Fibroblast of mammary gland (primary cell): Measurements from ENCODE around the gene JADE2.

ENCODE experiments used
- DNase-seq: peaks from one replicate; pipeline ENCODE4 v3.0.0-alpha.2; 2010; ENCODE audit warnings: low read depth
- H3K4me3 ChIP-seq: 2 replicates; pipeline ENCODE4 v1.5.1; 2011; ENCODE audit warnings: low read depth, mild to moderate bottlenecking, low read length, moderate library complexity; ENCODE audit not compliant: control insufficient read depth
- CTCF ChIP-seq: conservative IDR thresholded peaks from 2 replicates; pipeline ENCODE4 v1.5.1; 2011; ENCODE audit warnings: low read depth, low read length, inconsistent platforms; ENCODE audit not compliant: control insufficient read depth, insufficient read depth

Gene JADE2

DNA sequence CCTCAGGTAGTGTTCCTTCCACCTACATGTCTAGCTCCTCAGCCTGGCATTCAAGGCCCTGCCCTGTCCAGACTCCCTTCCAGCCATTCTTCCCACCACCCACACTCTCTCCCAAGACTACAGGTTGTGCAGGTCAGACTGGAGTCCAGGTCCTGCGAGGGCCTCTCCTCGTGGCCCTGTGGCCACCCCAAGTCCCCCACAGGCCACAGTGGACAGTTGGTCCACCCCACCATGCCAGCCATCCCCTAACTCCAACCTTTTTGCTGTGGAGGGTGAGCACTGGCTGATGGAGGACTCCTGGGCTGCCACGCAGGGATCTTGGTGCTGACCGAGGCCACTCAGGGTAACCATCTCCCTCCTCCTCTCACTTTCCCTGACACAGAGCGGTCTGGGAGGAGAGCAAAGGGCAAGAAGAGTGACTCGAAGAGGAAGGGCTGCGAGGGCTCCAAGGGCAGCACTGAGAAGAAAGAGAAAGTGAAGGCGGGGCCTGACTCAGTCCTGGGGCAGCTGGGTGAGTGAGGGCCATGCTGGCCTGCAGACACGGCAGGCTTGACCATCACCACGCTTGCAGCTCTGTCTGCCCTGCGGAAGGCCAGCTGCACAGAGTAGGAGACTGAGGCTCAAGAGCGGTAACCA lies 51.0 kb downstream of the JADE2 start:
- TF ChIP-seq CTCF: no peak
- no peak overlapping the region for H3K4me3 ChIP-seq
- DNase-seq: peak; percentile 41

GRCh38 chr5:134577022-134577795 lies 51.7 kb downstream of the JADE2 start:
- DNase-seq: peak; percentile 91
- no peak overlapping the region for H3K4me3 ChIP-seq
- TF ChIP-seq CTCF: no peak

DNA sequence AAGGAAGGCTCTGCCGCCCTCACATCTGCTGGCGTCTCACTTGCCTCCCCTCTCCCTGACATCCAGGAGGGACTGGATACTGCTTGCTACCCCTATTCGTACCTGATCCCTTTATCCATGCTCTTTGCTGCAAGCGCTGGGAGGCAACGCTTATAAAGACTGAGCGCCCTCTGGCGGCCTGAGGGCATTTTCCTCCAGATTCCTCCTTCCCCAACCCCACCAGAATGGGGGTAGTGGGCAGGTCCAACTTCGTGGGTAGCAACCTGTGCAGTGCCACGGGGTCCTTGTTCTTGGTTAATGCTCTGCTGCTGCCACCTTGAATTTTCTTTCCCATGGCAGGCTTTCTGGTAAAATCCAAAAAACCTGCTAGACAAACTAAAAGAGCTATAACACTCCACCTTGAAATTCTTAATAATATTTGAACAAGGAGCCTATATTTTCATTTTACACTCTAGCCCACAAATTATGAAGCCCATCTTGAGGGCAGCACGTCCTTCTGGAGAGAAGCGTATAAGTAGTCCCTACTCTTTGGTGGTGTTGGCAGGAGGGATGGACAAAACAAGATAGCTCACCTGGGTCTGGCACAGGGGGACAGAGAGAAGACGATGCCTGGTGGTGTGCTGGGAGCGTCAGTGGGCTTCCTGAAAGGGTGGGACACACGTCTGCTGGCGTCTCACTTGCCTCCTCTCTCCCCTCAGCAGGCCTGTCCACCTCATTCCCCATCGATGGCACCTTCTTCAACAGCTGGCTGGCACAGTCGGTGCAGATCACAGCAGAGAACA lies 52.5 kb downstream of the JADE2 start:
- peak; percentile 81 for DNase-seq
- H3K4me3 ChIP-seq: no peak overlapping the region

GRCh38 chr5:134578578-134579283 lies 53.3 kb downstream of the JADE2 start:
- TF ChIP-seq CTCF: no peak

More for the DNA sequence above, 52.5 kb downstream of the JADE2 start:
- TF ChIP-seq CTCF: peak; percentile 88

DNA sequence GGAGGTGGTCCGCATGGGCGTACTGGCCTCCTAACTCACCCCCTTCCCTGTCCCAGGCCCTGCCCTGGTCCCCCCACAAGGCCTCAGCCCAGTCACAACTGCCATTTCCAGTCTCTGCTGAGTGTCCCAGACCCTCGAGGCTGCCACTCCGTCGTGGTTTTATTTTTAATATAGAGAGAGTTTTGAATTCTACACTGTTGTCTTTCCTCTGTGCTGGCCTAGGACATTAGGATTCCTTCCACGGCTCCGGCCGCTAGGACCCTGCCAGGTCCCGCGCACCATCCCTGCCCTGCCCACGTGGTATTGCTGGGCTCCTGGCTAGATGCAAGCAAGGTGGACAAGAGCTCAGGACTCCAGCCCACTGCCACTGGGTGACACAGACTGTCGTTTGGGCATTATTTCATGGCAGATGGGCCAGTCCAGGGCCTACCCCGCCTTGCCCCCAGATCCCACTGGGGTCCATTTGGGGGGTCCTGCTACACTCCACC lies 53.9 kb downstream of the JADE2 start:
- no peak overlapping the region for H3K4me3 ChIP-seq
- TF ChIP-seq CTCF: no peak
- DNase-seq: no peak

More at GRCh38 chr5:134578578-134579283, 53.3 kb downstream of the JADE2 start:
- no peak overlapping the region for H3K4me3 ChIP-seq
- DNase-seq: no peak

- no peak for TF ChIP-seq CTCF
- DNase-seq: no peak
- H3K4me3 ChIP-seq: no peak overlapping the region
Observed at GRCh38 chr5:134580001-134580460, 54.6 kb downstream of the JADE2 start.
